Activated CD4-positive, alpha-beta T cell treated with anti-CD3 and anti-CD28 coated beads for 24 hours (primary cell): Measurements from ENCODE around the gene FAIM.
"Not testable (repeated sequence)": the region's sequence is repeated elsewhere in the genome, so short reads cannot be mapped to it uniquely, and the experiment has no call there.

Source experiments
- DNase-seq, 2 donors: peaks; one replicate each; pipeline ENCODE4 v3.0.0-alpha.2; 2020; ENCODE audit warnings: low read depth in 2 of 2

The FAIM gene

GRCh38 chr3:138678874-138679392 is 70.4 kb downstream of the FAIM start:
- no peak for DNase-seq

GRCh38 chr3:138680974-138681373 is 72.4 kb downstream of the FAIM start:
- DNase-seq = not testable (repeated sequence)

GRCh38 chr3:138681463-138682220 is 73.1 kb downstream of the FAIM start:
- no peak for DNase-seq

GRCh38 chr3:138682648-138683047 is 74.1 kb downstream of the FAIM start:
- DNase-seq = no peak
